NK-92 treated with Interleukin-12 subunit alpha and Interleukin-12 subunit beta, amount 100 ng/mL, for 24 hours (cell line): Measurements from ENCODE around the gene AP5M1.
"Not testable (repeated sequence)": the region's sequence is repeated elsewhere in the genome, so short reads cannot be mapped to it uniquely, and the experiment has no call there.

Experiments used
- DNase-seq: peaks from one replicate; lab custom pipeline; 2025; lab: John Stamatoyannopoulos, UW

The AP5M1 gene

DNA sequence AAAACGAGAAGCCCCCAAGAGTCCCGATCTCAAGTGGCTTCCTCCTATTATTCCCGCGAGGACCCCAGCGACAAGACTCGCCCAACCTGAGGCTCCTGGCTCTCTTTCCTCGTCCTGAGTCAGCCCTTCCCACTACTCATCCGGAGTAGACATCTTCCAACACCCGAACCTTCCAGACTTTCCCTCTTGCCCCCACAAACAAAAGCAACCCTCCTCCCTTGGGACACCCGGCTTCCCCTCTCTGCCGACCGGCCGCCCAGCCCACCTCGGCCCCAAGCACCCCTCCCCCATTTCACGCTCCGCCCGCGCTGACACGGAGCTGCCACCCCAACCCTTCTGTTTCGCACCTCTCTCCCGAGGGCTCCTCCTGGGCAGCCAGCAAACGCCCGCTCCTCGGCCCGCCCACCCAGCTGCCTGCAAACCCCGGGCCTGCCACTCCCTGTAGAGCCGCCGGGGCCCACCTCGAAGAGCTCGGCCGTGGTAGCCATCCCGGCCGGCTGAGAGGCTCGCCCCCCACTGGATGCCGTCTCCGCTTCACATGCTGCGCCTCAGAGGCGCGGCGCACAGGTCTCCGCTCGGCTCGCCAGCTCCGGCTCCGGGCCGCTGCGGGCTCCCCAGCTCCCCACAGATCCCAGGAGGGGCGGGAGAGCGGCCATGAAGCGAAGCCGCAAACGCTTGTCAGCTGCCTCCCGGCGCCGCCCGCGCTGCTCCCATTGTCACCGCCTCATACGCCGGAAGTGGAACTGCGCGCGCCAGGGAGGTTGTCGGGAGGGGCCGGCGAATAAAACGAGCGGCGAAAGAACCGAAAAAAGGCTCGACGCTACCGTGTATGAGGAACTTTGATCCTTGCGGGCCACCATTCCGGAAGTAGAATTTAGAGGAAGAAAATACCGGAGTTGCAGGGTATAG, at the start of gene AP5M1, which contains the start of gene EXOC5:
Gene AP5M1 (plus strand): TSS at position 811 of the 909 bp plus-strand sequence. CDS start 344 bp downstream, outside the sequence.
Gene EXOC5 (minus strand): TSS at position 745 of the 909 bp plus-strand sequence. CDS start 257 bp downstream, at position 488.
- peak; percentile 86 for DNase-seq

- no peak for DNase-seq
Observed at GRCh38 chr14:57221931-57222330, 46.8 kb upstream of the AP5M1 start.

DNA sequence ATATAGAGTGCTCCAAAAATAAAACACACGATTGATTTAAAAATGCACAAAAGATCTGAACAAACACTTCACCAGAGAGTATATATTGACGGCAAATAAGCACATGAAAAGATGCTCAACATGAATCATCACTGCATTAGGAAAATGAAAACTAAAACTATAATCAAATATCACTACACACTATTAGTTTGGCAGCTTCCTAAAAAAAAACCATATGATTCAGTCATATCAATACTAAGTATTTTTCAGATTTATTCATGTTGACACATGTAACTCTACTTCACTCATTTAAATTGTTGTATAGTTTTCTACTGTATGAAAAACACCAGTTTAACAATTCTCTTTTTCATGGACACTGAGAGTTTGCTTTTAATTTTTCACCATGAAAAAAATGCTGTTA, 41.7 kb upstream of the AP5M1 start:
- DNase-seq, result no peak

- not testable (repeated sequence) for DNase-seq
Observed at GRCh38 chr14:57228320-57228719, 40.5 kb upstream of the AP5M1 start.

GRCh38 chr14:57232006-57232405, 36.8 kb upstream of the AP5M1 start:
- DNase-seq, result no peak

DNA sequence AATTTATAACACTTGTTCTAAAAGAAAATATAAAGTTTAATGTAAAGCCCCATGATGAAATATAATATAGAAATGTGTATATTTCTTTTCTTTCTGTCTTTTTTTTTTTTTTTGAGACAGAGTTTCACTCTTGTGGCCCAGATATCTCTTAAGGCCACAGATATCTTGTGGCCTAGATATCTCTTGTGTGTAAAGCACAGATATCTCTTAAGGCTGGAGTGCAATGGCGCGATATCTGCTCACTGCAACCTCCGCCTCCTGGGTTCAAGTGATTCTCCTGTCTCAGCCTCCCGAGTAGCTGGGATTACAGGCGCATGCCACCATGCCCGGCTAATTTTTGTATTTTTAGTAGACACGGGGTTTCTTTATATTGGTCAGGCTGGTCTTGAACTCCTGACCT, 28.7 kb upstream of the AP5M1 start:
- not testable (repeated sequence) for DNase-seq

- DNase-seq, result no peak
Observed at GRCh38 chr14:57243320-57243719, 25.5 kb upstream of the AP5M1 start.

DNA sequence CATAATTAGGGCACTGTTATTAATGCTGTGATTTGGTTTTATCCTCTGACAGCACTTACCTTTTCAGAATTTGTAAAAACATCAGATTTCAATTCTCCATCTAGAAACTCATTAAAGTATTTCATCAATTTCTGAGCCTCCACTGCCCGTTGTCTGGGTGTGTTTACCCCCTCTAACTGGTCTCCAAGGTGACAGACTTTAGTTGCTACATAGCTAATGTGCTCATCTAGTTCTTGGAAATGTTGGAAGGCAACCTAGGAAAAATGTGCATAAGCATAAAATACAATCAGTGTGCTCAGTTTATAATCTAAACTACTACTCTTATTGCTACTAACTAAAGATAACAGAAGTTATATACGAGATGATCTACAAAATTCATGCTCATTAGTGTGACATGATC, 24.7 kb upstream of the AP5M1 start:
- DNase-seq, result no peak

DNA sequence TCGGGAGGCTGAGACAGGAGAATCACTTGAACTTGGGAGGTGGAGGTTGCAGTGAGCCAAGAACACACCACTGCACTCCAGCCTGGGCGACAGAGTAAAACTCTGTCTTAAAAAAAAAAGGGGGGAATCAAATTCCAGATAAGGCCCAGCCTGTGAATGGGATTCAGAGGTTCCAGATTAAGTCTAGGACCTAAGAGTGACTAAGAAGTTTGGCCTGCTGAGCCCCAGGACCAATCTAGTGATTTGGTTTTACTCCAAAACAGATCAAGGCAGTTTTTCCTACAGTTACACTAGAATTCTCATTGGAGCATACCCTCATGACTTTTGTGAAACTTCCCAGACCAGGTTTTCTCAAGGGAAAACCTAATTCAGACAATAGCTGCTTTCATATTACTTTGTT, 22.8 kb upstream of the AP5M1 start:
- no peak for DNase-seq

DNA sequence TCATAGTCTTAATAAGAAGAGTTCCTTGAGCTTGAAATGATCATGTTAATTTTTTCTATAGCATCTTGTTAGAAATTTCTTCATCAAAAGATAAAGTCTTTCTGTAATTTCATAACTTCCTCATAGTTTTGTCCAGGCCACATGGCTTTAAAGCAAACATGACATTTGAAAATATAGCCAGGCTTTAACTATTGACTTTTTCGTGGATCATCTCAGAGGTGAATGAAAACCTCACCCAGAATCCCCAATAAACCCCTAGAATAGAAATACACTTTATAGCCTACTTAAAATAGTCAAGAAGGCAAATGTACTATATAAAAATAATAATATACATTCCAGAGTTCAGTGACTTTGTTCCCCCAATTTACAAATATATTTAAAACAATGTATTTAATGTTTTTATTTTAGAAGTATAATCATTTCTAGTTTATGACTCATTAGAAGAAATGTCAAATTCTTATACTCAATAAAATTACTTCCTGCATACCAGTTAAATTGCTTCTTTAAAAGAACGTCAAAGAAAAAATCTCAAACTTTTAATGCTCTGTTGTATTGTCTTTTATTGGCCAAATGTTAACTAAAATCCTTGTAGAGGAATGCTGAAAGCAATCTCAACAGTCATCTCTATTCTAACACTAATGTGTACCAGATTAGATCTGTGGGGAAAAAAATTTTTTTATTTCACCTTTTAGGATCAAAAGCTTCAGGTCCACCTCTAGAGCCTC, 21.7 kb upstream of the AP5M1 start:
- DNase-seq, result no peak

DNA sequence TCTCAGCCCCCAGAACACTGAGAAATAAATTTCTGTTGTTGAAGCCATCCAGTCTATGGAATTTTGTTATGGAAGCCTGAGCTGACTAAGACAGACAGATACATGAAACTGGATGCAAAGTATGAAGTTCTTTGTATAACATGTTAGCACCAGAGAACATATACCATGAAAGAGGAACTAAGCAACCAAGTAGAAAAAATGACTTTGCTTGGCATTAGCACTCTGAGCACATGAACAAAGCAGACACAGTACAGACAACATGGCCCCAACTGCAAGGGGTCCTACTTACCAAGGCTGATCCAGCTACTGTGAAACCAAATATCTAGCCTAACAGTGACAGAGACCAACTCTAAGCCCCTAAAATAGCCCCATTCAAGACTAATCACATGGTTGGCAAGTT, 13.9 kb upstream of the AP5M1 start:
- no peak for DNase-seq

GRCh38 chr14:57258221-57258620, 10.6 kb upstream of the AP5M1 start:
- not testable (repeated sequence) for DNase-seq

DNA sequence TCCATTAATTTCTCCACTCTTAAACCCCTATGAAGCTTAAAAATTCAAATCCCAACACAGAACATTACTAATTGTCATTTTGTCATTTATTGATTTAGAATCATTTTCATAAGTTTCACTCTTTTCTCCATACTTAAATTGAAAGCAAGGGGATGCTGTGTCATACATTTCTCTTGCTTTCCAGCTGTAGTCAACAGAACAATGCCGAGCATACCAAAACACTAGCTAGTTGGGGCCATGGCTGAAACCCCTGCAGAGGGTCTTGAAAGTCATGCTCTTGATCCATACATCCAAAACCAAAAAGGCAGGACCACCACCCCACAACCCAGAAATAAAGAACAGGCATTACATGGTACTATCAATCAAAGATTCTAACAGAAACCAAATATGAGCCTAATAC, 9.1 kb upstream of the AP5M1 start:
- DNase-seq, result no peak

DNA sequence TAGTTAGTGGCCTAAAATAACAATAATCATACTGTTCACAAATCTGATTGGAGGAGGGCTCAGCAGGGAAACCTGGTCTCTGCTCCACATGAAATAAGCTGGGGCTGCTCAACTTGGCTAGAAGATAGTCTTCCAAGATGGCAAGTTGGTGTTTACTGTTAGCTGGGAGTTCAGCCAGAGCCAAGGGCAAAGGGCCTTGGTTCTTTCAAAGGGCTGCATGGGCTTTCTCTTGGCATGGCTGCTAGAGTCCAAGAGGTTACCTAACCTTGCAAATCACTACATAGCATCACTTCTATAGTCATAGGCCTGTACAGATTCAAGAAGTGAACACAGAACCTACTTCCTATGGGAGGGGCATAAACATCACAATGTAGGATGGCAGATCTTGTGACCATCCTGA, 7.2 kb upstream of the AP5M1 start:
- no peak for DNase-seq

DNA sequence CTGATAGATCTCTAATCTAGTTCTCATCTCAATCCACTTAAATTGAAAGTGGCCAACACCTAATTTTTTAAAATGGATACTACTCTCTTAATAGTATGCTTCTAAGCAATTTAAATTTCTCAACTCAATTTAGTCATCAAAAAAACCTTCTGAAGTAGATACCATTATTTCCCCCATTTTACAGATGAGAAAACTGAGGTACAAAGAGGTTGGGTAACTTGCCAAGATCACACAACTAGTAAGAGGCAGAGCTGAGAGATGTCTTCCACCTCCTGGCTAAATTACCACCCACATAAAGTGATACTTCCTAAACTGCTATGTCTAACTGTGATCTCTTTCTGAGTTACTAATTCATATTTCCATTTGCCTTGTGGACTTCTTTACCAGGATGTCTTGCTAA, 6.7 kb upstream of the AP5M1 start:
- no peak for DNase-seq

DNA sequence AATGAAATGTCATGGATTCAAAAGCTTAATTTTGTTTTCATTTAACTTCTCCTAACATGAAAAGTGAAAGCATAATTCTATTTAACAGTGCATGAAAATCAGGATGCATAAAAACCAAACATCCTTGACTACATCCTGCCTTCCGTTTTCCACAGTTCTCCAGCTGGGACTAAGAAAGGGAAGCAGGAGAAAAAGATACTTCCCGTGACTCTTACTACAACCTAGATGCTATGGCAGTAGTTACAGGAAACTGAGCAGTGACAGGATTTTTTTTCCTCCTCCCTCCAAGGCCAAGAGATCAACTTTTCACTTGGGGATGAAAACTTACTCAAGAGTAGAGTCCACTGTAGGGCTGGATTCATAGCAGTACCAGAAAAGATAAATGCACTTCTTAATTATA, 2.7 kb upstream of the AP5M1 start:
- no peak for DNase-seq

- DNase-seq, result no peak
Observed at GRCh38 chr14:57273236-57273635, 4.5 kb downstream of the AP5M1 start.

DNA sequence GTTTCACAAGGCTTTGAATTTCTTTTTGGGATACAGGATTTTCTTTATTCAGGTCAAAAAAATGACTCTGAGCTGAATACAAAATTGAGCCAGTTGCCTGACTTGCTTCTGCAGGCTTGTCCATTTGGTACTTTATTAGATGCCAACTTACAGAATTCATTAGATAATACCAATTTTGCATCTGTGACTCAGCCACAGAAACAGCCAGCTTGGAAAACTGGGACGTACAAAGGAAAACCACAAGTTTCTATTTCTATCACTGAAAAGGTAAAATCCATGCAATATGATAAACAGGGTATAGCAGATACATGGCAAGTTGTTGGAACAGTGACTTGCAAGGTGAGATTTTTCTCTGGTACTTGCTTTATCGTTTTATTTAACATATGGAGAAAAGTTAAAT, 5.8 kb downstream of the AP5M1 start:
- DNase-seq, result no peak

DNA sequence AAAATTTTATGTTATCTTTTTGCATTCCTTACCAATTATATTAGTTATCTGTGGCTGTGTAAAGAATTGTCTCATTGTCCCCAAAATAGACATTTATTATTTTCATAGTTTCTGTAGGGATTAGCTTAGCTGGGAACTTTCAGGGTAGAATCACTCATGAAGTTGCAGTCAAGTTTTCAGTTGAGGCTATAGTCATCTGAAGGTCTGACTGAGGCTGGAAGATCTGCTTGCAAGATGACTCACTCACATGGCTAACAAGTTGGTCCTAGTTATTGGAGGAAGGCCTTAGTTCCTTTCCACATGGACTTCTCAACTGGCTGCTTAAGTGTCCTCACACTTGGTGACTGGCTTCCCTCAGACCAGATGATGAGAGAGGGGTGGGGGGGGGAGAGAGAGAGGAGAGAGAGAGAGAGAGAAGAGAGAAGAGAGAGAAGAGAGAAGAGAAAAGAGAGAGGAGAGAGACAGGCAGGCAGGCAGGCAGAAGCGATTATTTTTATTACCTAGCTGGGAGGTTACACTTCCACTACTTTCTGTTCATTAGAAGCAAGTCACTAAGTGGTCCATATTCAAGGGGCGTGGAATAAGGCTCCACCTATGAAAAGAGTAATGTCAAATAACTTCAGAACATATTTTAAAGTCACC, 6.4 kb downstream of the AP5M1 start:
- no peak for DNase-seq

DNA sequence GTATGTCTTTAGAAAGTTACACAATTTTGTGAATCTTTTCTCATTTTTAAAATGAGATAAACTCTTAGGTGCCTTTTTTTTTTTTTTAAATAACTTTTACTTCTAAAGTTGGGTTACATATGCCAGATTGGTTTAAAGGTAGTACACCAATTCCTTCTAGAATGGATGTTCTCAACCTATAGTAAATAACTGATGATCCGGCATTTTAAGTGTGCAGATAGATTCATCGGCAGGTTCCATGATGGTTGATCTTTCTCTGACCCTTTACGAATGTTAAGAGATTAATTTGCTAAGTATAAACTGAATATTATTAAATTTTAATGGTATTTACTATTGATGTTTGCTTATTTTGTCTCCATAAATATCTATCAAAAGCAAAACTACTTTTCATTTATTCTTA, 8.3 kb downstream of the AP5M1 start:
- DNase-seq, result no peak

DNA sequence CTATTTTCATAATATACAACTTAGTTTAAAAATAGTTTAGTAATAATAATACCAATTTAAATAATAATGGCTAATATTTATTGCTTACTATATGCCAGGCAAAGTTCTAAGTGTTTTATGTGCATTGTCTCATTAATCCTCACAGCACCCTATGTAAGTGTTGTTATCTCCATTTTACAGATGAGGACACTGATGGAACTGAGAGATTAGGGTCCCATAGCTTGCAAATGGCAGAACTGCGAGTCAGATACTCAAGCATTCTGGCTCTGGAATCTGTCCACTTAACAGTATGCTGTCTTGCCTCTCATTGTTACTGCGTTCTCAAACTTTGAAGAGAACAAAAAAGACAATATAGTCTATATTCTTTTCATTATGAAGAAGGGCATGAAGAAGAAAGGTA, 19.0 kb downstream of the AP5M1 start:
- no peak for DNase-seq

DNA sequence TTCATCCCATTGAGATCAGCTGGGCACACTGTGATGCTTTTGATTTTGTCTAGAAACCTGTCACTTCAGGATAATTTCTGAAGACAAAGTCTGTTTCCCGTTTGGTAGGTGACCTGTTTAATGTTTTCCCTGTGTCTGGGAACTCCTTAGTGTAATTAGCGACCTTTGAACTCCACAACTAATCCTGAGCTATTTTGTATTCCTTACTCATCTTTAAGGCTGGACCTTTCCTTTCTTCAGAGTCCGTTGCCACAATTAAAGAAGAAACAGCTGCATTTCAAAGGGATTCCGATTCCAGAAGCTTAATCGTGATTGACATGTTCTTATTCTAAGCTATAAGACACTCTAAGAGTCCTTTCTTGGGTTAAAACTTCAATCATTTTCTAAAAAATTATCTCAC, 22.0 kb downstream of the AP5M1 start:
- DNase-seq, result no peak
